Esophagus muscularis mucosa (tissue), 3 donors: ENCODE measurements around the gene DOCK4.

Experiments used
- CTCF ChIP-seq, 3 experiments: fragments of 200-600 bp in 2 of 3; fragments of 450-650 bp in 1 of 3; sonication (generic) in 2 of 3; IDR thresholded peaks; one replicate each; pipeline ENCODE4 v1.5.1; 2017 to 2019; ENCODE audit warnings: antibody characterized with exemption in 3 of 3, mild to moderate bottlenecking in 2 of 3, moderate library complexity in 1 of 3
- POLR2A ChIP-seq: fragments of 450-650 bp; IDR thresholded peaks from one replicate; pipeline ENCODE4 v1.6.1; 2017; ENCODE audit warnings: antibody characterized with exemption, moderate library complexity, mild to moderate bottlenecking, low read depth
- POLR2AphosphoS5 ChIP-seq, 2 donors: sonication (generic); formaldehyde crosslinking; IDR thresholded peaks; one replicate each; pipeline ENCODE4 v1.6.1; 2017; ENCODE audit warnings: antibody characterized with exemption in 2 of 2

DNA sequence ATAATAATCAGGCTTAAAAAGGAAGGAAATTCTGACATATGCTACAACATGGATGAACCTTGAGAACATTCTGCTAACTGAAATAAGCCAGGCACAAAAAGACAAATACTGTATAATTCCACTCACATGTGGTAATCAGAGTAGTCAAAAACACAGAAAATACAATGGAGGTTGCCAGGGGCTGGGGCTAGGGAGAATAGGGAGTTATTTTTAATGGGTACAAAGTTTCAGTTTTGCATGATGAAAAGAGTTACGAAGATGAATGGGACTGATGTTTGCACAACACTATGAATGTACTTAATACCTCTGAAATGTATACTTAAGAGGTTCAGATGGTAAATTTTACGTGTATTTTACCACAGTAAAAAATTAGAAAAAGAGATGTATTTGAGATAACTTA is 145.6 kb downstream of the DOCK4 start:
- TF ChIP-seq POLR2AphosphoS5 (IDR thresholded peaks at IDR 0.05) (no peak), CTCF (IDR thresholded peaks at IDR 0.05) (no peak), POLR2A (no peak)
